Ishikawa (cell line): ENCODE measurements around the gene DHRS3.

ENCODE experiments used
- CEBPB ChIP-seq: IDR thresholded peaks from 2 replicates; pipeline ENCODE4 v1.6.1; 2012
- CREB1 ChIP-seq: IDR thresholded peaks from 2 replicates; pipeline ENCODE4 v1.6.1; 2012; ENCODE audit warnings: low read depth
- EGR1 ChIP-seq: IDR thresholded peaks from 2 replicates; pipeline ENCODE4 v1.6.1; 2012
- EP300 ChIP-seq: IDR thresholded peaks from 2 replicates; pipeline ENCODE4 v1.6.1; 2012; ENCODE audit warnings: borderline replicate concordance
- FOXM1 ChIP-seq: IDR thresholded peaks from 2 replicates; pipeline ENCODE4 v1.6.1; 2012; ENCODE audit warnings: low read depth, borderline replicate concordance
- MAX ChIP-seq: IDR thresholded peaks from 2 replicates; pipeline ENCODE4 v1.6.1; 2012
- NFIC ChIP-seq: IDR thresholded peaks from 2 replicates; pipeline ENCODE4 v1.6.1; 2012
- RAD21 ChIP-seq: IDR thresholded peaks from 2 replicates; pipeline ENCODE4 v1.6.1; 2012; ENCODE audit warnings: low read depth
- REST ChIP-seq: IDR thresholded peaks from 2 replicates; pipeline ENCODE4 v1.6.1; 2012; ENCODE audit warnings: low read depth, mild to moderate bottlenecking
- TAF1 ChIP-seq: IDR thresholded peaks from 2 replicates; pipeline ENCODE4 v1.6.1; 2012; ENCODE audit warnings: low read depth, mild to moderate bottlenecking
- TCF12 ChIP-seq: IDR thresholded peaks from 2 replicates; pipeline ENCODE4 v1.6.1; 2012; ENCODE audit warnings: low read depth
- TEAD4 ChIP-seq: IDR thresholded peaks from 2 replicates; pipeline ENCODE4 v1.6.1; 2012
- USF1 ChIP-seq: IDR thresholded peaks from 2 replicates; pipeline ENCODE4 v1.6.1; 2012
- YY1 ChIP-seq: IDR thresholded peaks from 2 replicates; pipeline ENCODE4 v1.6.1; 2012; ENCODE audit warnings: low read depth
- ZBTB7A ChIP-seq: IDR thresholded peaks from 2 replicates; pipeline ENCODE4 v1.6.1; 2012; ENCODE audit warnings: low read depth

The DHRS3 gene

GRCh38 chr1:12607263-12607662, 10.7 kb downstream of the DHRS3 start:
- TF ChIP-seq USF1 (no peak), NFIC (no peak), TAF1 (no peak), REST (no peak), TCF12 (no peak), EP300 (no peak), ZBTB7A (no peak), EGR1 (no peak), TEAD4 (no peak), FOXM1 (no peak), CREB1 (no peak), CEBPB (no peak), YY1 (no peak), MAX (no peak), RAD21 (no peak)

GRCh38 chr1:12604986-12605385, 13.0 kb downstream of the DHRS3 start:
- TF ChIP-seq EP300 = no peak
- TF ChIP-seq RAD21 = no peak
- no peak for TF ChIP-seq TAF1
- TF ChIP-seq FOXM1 = no peak
- TF ChIP-seq ZBTB7A = no peak
- TF ChIP-seq CREB1 = no peak
- no peak for TF ChIP-seq TCF12

GRCh38 chr1:12604114-12604874, 13.7 kb downstream of the DHRS3 start:
- TF ChIP-seq YY1 (no peak), REST (no peak), TAF1 (no peak), TCF12 (0 out of 2 replicates have a peak, but pooled peaks have one; percentile 15), NFIC (peak; percentile 43; the same call in 1 of the 2 replicates)

- TF ChIP-seq MAX (no peak), TCF12 (no peak), EGR1 (no peak), RAD21 (no peak), FOXM1 (no peak), USF1 (no peak)
Observed at GRCh38 chr1:12603224-12603623, 14.8 kb downstream of the DHRS3 start.

- TF ChIP-seq ZBTB7A = no peak
- no peak for TF ChIP-seq TAF1
Observed at GRCh38 chr1:12602659-12603024, 15.4 kb downstream of the DHRS3 start.

GRCh38 chr1:12601700-12602658, 16.0 kb downstream of the DHRS3 start:
- TF ChIP-seq CEBPB = no peak
- no peak for TF ChIP-seq NFIC
- no peak for TF ChIP-seq TCF12
- TF ChIP-seq MAX = 0 out of 2 replicates have a peak, but pooled peaks have one; percentile 9
- TF ChIP-seq YY1 = no peak
- TF ChIP-seq RAD21 = no peak
